IPS-NIHi7 (cell line): ENCODE measurements around the gene RAB3IL1.
A peak's percentile ranks its signal among the peaks of the same experiment; 100 is the strongest.
"Not testable (repeated sequence)": the region's sequence is repeated elsewhere in the genome, so short reads cannot be mapped to it uniquely, and the experiment has no call there.

Source experiments
- DNase-seq: peaks from one replicate; pipeline ENCODE4 v3.0.0; 2012; ENCODE audit warnings: mixed read lengths; ENCODE audit errors: extremely low spot score

RAB3IL1 gene

GRCh38 chr11:61917334-61918109 lies at the start of gene RAB3IL1:
RAB3IL1 (minus strand) TSS chr11:61917566; CDS start chr11:61917367, 199 bp downstream.
- peak; percentile 90 for DNase-seq

GRCh38 chr11:61966734-61967115 lies 49.4 kb upstream of the RAB3IL1 start:
- DNase-seq, result no peak

GRCh38 chr11:61964666-61965271 lies 47.4 kb upstream of the RAB3IL1 start:
- DNase-seq, result not testable (repeated sequence)

- no peak for DNase-seq
These were observed 46.8 kb upstream of the RAB3IL1 start for GRCh38 chr11:61964058-61964665.

- no peak for DNase-seq
These were observed 46.1 kb upstream of the RAB3IL1 start for GRCh38 chr11:61963282-61964057.

- DNase-seq, result no peak
These were observed 45.6 kb upstream of the RAB3IL1 start for GRCh38 chr11:61963016-61963281.

- DNase-seq, result no peak
These were observed 45.0 kb upstream of the RAB3IL1 start for GRCh38 chr11:61962213-61963015.

- no peak for DNase-seq
These were observed 44.3 kb upstream of the RAB3IL1 start for GRCh38 chr11:61961570-61962212.

- no peak for DNase-seq
These were observed 43.2 kb upstream of the RAB3IL1 start for GRCh38 chr11:61960532-61960931.

GRCh38 chr11:61959678-61960077 lies 42.3 kb upstream of the RAB3IL1 start:
- peak; percentile 3 for DNase-seq

- peak; percentile 4 for DNase-seq
These were observed 41.7 kb upstream of the RAB3IL1 start for GRCh38 chr11:61959114-61959513.

GRCh38 chr11:61958590-61958989 lies 41.2 kb upstream of the RAB3IL1 start:
- no peak for DNase-seq

GRCh38 chr11:61957021-61957770 lies 39.8 kb upstream of the RAB3IL1 start:
- DNase-seq, result no peak

GRCh38 chr11:61956191-61957020 lies 39.0 kb upstream of the RAB3IL1 start:
- DNase-seq, result no peak

GRCh38 chr11:61955422-61956135 lies 38.2 kb upstream of the RAB3IL1 start:
- DNase-seq, result peak; percentile 86

GRCh38 chr11:61954851-61955421 lies 37.6 kb upstream of the RAB3IL1 start:
- DNase-seq, result peak; percentile 81

- no peak for DNase-seq
These were observed 36.9 kb upstream of the RAB3IL1 start for GRCh38 chr11:61954106-61954850.

- not testable (repeated sequence) for DNase-seq
These were observed 36.3 kb upstream of the RAB3IL1 start for GRCh38 chr11:61953632-61954031.
